ENCODE data around the gene AAR2.

AAR2 gene

GRCh38 chr20:36218380-36219064, 17.8 kb upstream of the AAR2 start:
- no peak for DNase-seq

- no peak for DNase-seq
These were observed 16.5 kb upstream of the AAR2 start for GRCh38 chr20:36219671-36220220.

DNA sequence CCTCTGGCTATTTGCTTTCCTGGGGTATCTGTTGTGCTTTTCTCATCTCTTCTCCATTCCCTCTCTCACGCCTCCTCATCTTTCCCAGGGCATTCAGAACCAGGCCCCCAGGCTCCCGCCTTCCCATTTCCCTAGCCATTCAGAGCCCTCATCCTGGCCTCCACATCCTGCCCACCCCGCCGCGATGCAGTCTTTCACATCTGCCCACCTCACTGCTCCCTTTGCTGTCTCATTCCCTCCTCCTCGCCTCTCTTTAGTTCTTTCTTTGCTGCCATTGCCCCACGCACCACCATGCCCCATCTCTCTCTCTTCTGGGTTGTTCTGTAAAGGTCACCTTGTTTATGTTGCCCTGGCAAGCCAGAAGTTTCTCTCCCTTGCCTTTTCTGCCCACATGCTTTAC, 10.6 kb upstream of the AAR2 start:
- DNase-seq, result no peak

- peak; percentile 8 for DNase-seq
These were observed 7.5 kb upstream of the AAR2 start for GRCh38 chr20:36228770-36229169.

GRCh38 chr20:36230019-36230418, 6.3 kb upstream of the AAR2 start:
- DNase-seq, result no peak

- no peak for DNase-seq
These were observed 4.9 kb upstream of the AAR2 start for GRCh38 chr20:36231331-36231730.

- no peak for DNase-seq
These were observed 1.4 kb upstream of the AAR2 start for GRCh38 chr20:36234771-36235320.

DNA sequence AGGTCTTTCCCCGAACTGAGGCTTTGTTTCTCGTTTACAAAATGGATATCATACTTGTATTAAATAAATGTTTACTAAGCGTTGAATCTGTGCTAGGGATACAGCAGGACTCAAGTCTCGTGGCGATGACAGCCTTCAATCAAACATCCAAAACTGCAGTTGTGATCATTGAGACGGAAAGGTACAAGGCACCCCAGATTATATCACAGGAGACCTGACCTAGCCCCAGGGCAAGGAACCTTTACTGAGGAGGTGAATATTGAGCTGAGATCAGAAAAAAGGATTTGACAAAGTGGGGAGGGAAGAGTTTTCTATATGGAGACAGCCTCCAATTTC, 476 bp downstream of the AAR2 start:
- no peak for DNase-seq

DNA sequence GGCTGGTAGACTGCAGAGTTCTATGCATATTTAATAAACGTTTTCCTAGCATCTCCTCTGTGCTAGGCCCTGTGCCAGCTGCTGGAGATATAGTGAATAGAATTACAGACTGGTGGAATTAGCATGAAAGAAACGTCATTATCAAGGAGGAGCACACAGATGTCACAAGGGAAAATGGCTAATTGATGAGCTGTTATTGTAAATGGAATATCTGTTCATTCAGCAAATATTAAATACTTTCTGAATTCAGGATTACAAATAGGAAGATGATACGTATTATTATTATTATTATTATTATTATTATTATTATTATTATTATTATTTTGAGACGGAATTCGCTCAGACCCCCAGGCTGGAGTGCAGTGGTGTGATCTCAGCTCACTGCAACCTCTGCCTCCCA, 1.2 kb downstream of the AAR2 start:
- no peak for DNase-seq

GRCh38 chr20:36238153-36238552, 1.9 kb downstream of the AAR2 start:
- no peak for DNase-seq

DNA sequence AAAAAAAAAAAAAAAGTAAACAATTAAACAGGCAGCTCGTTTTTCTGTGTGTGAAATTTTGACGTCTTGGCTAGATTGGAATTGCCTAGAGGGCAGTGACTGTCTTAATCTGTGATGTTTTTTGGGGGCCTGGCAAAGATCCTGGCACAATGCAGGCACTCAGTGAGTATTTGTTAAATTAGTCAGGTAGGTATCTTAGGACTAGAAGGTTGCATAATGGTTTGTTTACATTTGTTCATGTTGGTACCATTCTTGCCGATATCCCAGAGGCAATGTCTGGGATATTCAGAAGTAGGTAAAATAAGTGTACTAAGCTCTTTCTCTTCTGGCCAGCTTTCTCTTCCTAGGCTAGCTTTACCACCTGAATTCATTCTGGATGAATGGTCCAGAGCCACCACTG, 2.5 kb downstream of the AAR2 start:
- no peak for DNase-seq

GRCh38 chr20:36240076-36240475, 3.8 kb downstream of the AAR2 start:
- no peak for DNase-seq

- DNase-seq, result no peak
These were observed 5.4 kb downstream of the AAR2 start for GRCh38 chr20:36241678-36242077.

DNA sequence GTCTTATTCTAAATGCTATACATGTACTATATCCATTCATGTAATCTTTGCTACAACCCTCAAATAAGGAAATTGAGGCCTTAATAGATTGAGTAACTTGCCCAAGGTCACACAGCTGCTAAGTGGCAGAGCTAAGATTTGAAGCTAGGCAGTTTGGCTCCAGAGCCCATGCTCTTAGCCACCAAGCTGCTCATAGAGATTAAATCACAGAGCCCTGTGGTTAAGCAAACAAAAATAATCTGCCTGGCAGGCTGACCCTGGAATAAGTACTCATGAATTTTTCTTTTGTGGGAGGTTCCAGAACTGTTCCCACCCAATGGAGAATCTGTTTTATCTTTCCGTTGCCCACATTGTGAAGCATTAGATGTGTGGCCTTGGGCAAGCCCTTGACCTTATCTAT, 7.4 kb downstream of the AAR2 start:
- no peak for DNase-seq

DNA sequence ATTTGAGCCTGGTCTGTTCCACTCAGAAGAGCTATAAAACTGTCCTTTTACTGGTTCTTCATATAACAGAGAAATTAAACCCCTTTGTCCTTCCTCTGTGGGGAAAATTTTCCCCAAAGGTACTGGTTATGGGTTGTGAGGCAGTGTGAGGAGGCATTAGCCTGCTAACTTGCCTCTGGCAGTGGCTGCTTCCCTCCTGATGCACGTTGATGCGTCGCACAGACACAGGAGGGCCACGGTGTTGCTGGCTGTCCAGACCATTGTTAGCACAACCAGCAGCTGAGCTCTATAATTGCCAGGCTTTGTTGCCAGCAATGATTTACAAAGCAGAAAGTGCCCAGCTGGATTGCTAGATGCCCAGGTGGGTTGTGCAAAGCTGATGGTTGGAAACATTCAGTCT, 10.1 kb downstream of the AAR2 start:
- DNase-seq, result no peak

DNA sequence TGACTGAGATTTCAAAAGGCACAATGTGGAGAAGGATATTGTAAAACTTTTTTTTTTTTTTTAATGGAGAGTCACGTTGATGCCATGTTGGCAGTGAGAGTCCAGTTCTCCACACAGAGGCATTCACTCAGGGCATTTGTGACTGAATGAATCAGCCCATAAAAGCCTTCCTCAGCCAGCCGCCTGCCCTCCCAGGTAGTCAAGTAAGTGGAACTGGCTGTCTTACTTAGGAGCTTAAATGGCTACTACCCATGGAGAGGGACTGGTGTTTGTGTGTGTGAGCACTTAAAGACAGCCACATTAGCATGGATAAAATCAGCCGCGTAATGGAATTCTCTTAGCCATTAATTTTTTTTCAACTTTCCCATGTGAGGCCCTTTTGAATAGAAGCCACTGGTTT, 12.6 kb downstream of the AAR2 start:
- DNase-seq, result no peak

- DNase-seq, result no peak
These were observed 13.2 kb downstream of the AAR2 start for GRCh38 chr20:36249450-36249849.

GRCh38 chr20:36251426-36251825, 15.1 kb downstream of the AAR2 start:
- no peak for DNase-seq

DNA sequence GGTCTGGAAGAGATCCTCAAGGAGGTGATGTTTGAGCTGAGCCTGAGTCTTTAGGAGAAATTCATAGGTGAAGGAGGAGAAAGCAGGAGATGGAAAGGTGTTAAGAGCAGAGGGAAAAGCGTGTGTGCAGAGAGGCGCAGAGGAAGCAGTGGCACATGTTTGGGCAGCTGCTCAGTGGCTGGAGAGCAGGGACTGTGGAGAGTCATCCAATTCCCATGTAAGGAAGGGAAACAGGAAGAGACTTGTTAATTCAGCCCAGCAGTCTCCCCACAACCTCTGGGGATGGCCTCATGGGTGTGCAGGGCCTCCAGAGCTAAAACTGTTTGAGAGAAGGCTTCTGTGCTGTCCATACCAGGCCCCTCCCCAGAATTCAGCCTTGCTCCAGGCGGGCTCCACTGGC, 16.2 kb downstream of the AAR2 start:
- no peak for DNase-seq

DNA sequence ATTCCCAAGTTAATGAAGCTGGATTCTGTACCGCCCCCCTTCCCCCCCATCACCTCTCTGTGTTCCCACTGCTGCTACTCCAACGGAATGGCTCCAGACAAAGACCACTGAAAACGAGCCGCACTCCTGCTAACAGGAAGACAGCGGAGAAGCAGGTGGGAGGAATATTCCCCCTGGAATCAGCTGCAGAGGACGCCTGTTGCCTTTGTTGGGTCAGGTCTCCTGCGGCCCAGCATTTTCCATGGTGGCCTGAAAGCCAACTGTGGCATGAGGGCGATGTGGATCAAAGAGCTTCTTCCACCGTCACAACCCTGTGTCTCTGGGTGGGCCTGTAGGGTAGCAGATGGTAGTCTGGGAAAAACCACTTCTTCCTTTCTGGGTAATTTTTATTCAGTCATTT, 16.8 kb downstream of the AAR2 start:
- DNase-seq, result no peak

- DNase-seq, result no peak
These were observed 17.8 kb downstream of the AAR2 start for GRCh38 chr20:36254076-36254475.

DNA sequence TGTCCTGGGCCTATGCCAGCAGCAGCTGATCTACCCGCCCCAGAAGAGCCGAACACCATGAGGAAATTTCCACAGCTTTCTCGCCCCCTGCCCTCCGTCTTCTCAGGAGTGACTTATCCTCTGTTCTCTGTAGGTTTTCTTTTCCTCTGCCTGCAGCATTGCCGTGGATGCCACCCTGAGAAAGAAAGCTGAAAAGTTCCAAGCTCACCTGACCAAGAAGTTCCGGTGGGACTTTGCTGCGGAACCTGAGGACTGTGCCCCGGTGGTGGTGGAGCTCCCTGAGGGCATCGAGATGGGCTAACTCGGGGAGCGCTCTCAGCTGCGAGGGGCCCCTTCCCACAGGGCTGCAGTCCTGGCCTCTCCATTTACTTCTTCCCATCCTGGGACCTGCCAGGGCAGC, 19.2 kb downstream of the AAR2 start:
- DNase-seq, result no peak

DNA sequence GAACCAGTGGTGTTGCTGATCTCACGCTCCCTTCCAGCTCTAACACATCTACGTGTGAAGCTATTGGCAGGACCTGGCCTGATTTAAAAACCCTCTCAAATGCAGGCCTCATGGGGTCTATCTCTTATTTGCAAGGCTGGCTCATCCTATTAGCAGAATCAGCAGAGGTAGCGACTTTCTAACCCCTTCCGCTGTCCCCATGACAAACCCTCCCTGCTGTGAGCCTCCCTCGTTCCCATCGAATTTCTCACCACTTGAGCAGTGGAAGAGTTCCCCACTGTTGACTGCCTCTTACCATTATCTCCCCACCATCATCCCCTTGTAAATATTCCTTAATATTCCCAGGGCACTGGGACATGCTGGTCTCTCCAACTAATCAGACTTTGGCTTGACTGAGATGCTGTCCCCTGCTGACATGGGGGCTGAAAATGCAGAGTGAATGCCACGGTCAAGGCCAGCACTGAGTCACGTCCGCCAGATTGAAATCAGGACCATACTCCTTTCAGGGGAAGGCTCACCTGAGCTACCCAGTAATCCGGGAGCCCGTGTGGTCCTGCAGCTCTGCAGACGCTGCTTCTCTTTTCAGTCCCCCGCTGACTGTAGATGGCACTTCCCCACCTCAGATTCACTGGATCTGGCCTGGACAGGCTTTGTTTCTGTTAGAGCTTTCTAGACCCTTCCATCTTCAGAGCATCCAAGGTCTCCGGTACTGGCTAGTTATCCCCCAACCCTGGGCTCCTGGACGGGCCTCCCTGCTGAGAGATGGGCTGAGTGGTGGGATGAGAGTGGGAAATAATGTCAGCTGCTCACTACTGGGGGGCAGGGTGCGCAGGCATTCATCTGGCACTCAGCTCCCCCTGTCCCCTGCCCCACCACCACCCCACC, 23.1 kb downstream of the AAR2 start:
- DNase-seq, result no peak

DNA sequence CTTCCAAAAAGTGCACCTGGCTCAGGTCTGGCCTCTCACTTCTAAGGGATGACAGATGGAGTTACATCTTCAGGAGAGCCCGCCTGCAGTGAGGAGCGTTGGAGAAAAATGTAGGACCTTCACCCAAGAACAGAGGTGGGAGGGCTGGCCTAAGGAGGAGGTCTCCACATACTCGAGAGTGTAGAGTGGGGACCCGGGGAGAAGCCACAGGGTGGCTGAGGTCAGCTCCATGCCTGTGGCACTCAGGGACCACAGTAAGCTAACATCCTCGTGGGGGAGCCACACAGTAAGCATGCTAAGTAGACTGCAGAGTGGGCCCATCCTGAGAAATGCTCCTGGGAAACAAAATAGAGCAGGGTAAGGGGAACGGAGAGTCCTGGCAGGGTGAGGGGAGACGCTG, 24.0 kb downstream of the AAR2 start:
- no peak for DNase-seq
